Stimulated activated CD4-positive, alpha-beta T cell treated with anti-CD3 and anti-CD28 coated beads, Interleukin-12 subunit alpha, Interleukin-12 subunit beta, amount 100 ng/mL, for 4 hours (primary cell): ENCODE measurements around the gene CUZD1.

Source experiments
- DNase-seq: peaks from one replicate; pipeline ENCODE4 v3.0.0-alpha.2; 2020

CUZD1 gene

GRCh38 chr10:122855745-122856144, 10.1 kb upstream of the CUZD1 start:
- no peak for DNase-seq

GRCh38 chr10:122854648-122855047, 9.0 kb upstream of the CUZD1 start:
- DNase-seq = no peak

- no peak for DNase-seq
These were observed 8.1 kb upstream of the CUZD1 start for GRCh38 chr10:122853665-122854313.

GRCh38 chr10:122852261-122852660, 6.6 kb upstream of the CUZD1 start:
- DNase-seq = no peak

- no peak for DNase-seq
These were observed 5.3 kb upstream of the CUZD1 start for GRCh38 chr10:122850705-122851640.

GRCh38 chr10:122849900-122850605, 4.4 kb upstream of the CUZD1 start:
- no peak for DNase-seq

- DNase-seq = no peak
These were observed 3.4 kb upstream of the CUZD1 start for GRCh38 chr10:122849090-122849489.

- no peak for DNase-seq
These were observed 2.3 kb upstream of the CUZD1 start for GRCh38 chr10:122847782-122848604.

- no peak for DNase-seq
These were observed 1.5 kb downstream of the CUZD1 start for GRCh38 chr10:122844146-122844545.

- DNase-seq = no peak
These were observed 4.1 kb downstream of the CUZD1 start for GRCh38 chr10:122841569-122841968.

- no peak for DNase-seq
These were observed 6.2 kb downstream of the CUZD1 start for GRCh38 chr10:122839505-122839904.

- DNase-seq = no peak
These were observed 6.8 kb downstream of the CUZD1 start for GRCh38 chr10:122838880-122839279.

- no peak for DNase-seq
These were observed 9.7 kb downstream of the CUZD1 start for GRCh38 chr10:122835908-122836307.

- no peak for DNase-seq
These were observed 14.7 kb downstream of the CUZD1 start for GRCh38 chr10:122830965-122831353.

GRCh38 chr10:122830273-122830964, 15.2 kb downstream of the CUZD1 start:
- DNase-seq = no peak

- DNase-seq = no peak
These were observed 16.2 kb downstream of the CUZD1 start for GRCh38 chr10:122829454-122829853.

GRCh38 chr10:122828716-122829255, 16.9 kb downstream of the CUZD1 start:
- no peak for DNase-seq

GRCh38 chr10:122827302-122827701, 18.4 kb downstream of the CUZD1 start:
- DNase-seq = no peak

- no peak for DNase-seq
These were observed 22.5 kb downstream of the CUZD1 start for GRCh38 chr10:122822973-122823690.

GRCh38 chr10:122821808-122822207, 23.8 kb downstream of the CUZD1 start:
- DNase-seq = no peak

GRCh38 chr10:122815458-122815857, 30.2 kb downstream of the CUZD1 start:
- no peak for DNase-seq
